Fibroblast of pulmonary artery (primary cell): ENCODE measurements around the gene TAS2R41.
"Not testable (repeated sequence)": the region's sequence is repeated elsewhere in the genome, so short reads cannot be mapped to it uniquely, and the experiment has no call there.

Experiments used
- DNase-seq: peaks from one replicate; pipeline ENCODE4 v3.0.0-alpha.2; 2010; ENCODE audit warnings: low read depth
- H3K4me3 ChIP-seq: replicated peaks from 2 replicates; pipeline ENCODE4 v1.5.1; 2011; ENCODE audit warnings: low read depth, mild to moderate bottlenecking, control low read depth, low read length, moderate library complexity
- CTCF ChIP-seq: IDR thresholded peaks from 2 replicates; pipeline ENCODE4 v1.5.1; 2011; ENCODE audit warnings: mild to moderate bottlenecking, control low read depth, low read length, inconsistent platforms; ENCODE audit errors: missing control alignments

Gene TAS2R41

GRCh38 chr7:143460271-143460979 is 17.2 kb upstream of the TAS2R41 start:
- no peak for DNase-seq
- TF ChIP-seq CTCF = no peak
- no peak overlapping the region for H3K4me3 ChIP-seq

- TF ChIP-seq CTCF = no peak
- DNase-seq = no peak
- H3K4me3 ChIP-seq = no peak overlapping the region
Observed at GRCh38 chr7:143462045-143462444, 15.6 kb upstream of the TAS2R41 start.

- no peak overlapping the region for H3K4me3 ChIP-seq
- no peak for DNase-seq
- no peak for TF ChIP-seq CTCF
Observed at GRCh38 chr7:143463556-143463955, 14.1 kb upstream of the TAS2R41 start.

- TF ChIP-seq CTCF = no peak
- no peak overlapping the region for H3K4me3 ChIP-seq
- DNase-seq = no peak
Observed at GRCh38 chr7:143463957-143464356, 13.7 kb upstream of the TAS2R41 start.

GRCh38 chr7:143467724-143468123 is 9.9 kb upstream of the TAS2R41 start:
- no peak for TF ChIP-seq CTCF
- no peak overlapping the region for H3K4me3 ChIP-seq
- no peak for DNase-seq

- H3K4me3 ChIP-seq, DNase-seq: not testable (repeated sequence)
Observed at GRCh38 chr7:143472071-143472689, 5.5 kb upstream of the TAS2R41 start.

GRCh38 chr7:143479055-143479766 is 1.5 kb downstream of the TAS2R41 start:
- DNase-seq = no peak
- no peak for TF ChIP-seq CTCF
- H3K4me3 ChIP-seq = no peak overlapping the region
